ENCODE data around the gene HIVEP3.

Gene HIVEP3

GRCh38 chr1:41870076-41870562 lies 48.6 kb downstream of the HIVEP3 start:
- DNase-seq, result no peak

GRCh38 chr1:41868241-41868998 lies 50.3 kb downstream of the HIVEP3 start:
- no peak for DNase-seq

- no peak for DNase-seq
These were observed 52.4 kb downstream of the HIVEP3 start for GRCh38 chr1:41866285-41866684.

GRCh38 chr1:41864471-41865040 lies 54.2 kb downstream of the HIVEP3 start:
- DNase-seq, result no peak

- DNase-seq, result no peak
These were observed 55.0 kb downstream of the HIVEP3 start for GRCh38 chr1:41863718-41864117.

- no peak for DNase-seq
These were observed 56.1 kb downstream of the HIVEP3 start for GRCh38 chr1:41862384-41863221.

- peak in 1 of 2 experiments; percentile 54 for DNase-seq
These were observed 57.0 kb downstream of the HIVEP3 start for GRCh38 chr1:41861535-41862383.

GRCh38 chr1:41860771-41861170 lies 58.0 kb downstream of the HIVEP3 start:
- DNase-seq, result peak in 1 of 2 experiments; percentile 31

- no peak for DNase-seq
These were observed 58.5 kb downstream of the HIVEP3 start for GRCh38 chr1:41860214-41860613.

- no peak for DNase-seq
These were observed 59.0 kb downstream of the HIVEP3 start for GRCh38 chr1:41859686-41860085.

- peak in 1 of 2 experiments; percentile 73 for DNase-seq
These were observed 61.8 kb downstream of the HIVEP3 start for GRCh38 chr1:41856944-41857285.

- DNase-seq, result peak; percentile 57 to 91
These were observed 62.4 kb downstream of the HIVEP3 start for GRCh38 chr1:41856151-41856943.

GRCh38 chr1:41855713-41856112 lies 63.0 kb downstream of the HIVEP3 start:
- DNase-seq, result no peak

GRCh38 chr1:41853907-41854306 lies 64.8 kb downstream of the HIVEP3 start:
- DNase-seq, result peak; percentile 21 to 64

- no peak for DNase-seq
These were observed 66.6 kb downstream of the HIVEP3 start for GRCh38 chr1:41852091-41852490.

- DNase-seq, result no peak
These were observed 67.1 kb downstream of the HIVEP3 start for GRCh38 chr1:41851589-41851988.

GRCh38 chr1:41850029-41850428 lies 68.7 kb downstream of the HIVEP3 start:
- no peak for DNase-seq

GRCh38 chr1:41849211-41849759 lies 69.4 kb downstream of the HIVEP3 start:
- no peak for DNase-seq

GRCh38 chr1:41848216-41848952 lies 70.3 kb downstream of the HIVEP3 start:
- no peak for DNase-seq

- no peak for DNase-seq
These were observed 71.0 kb downstream of the HIVEP3 start for GRCh38 chr1:41847733-41848132.
